ENCODE data around the gene GAS6.
A peak's percentile ranks its signal among the peaks of the same experiment; 100 is the strongest.

- TF ChIP-seq, protein P1, sequence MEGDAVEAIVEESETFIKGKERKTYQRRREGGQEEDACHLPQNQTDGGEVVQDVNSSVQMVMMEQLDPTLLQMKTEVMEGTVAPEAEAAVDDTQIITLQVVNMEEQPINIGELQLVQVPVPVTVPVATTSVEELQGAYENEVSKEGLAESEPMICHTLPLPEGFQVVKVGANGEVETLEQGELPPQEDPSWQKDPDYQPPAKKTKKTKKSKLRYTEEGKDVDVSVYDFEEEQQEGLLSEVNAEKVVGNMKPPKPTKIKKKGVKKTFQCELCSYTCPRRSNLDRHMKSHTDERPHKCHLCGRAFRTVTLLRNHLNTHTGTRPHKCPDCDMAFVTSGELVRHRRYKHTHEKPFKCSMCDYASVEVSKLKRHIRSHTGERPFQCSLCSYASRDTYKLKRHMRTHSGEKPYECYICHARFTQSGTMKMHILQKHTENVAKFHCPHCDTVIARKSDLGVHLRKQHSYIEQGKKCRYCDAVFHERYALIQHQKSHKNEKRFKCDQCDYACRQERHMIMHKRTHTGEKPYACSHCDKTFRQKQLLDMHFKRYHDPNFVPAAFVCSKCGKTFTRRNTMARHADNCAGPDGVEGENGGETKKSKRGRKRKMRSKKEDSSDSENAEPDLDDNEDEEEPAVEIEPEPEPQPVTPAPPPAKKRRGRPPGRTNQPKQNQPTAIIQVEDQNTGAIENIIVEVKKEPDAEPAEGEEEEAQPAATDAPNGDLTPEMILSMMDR (IDR thresholded peaks at IDR 0.05): peak; percentile 63 to 85 (median 76)
- TF ChIP-seq EP300 (IDR thresholded peaks at IDR 0.05): no peak
- TF ChIP-seq POLR2A (IDR thresholded peaks at IDR 0.05): no peak
- TF ChIP-seq POLR2AphosphoS5 (IDR thresholded peaks at IDR 0.05): peak; percentile 53
Observed at GRCh38 chr13:113904411-113904810, 40.5 kb upstream of the GAS6 start.

Data from gastroesophageal sphincter (tissue), 3 donors.